Measurements from ENCODE around the gene HS3ST4.
A peak's percentile ranks its signal among the peaks of the same experiment; 100 is the strongest.
"Not testable (repeated sequence)": the region's sequence is repeated elsewhere in the genome, so short reads cannot be mapped to it uniquely, and the experiment has no call there.

The HS3ST4 gene

DNA sequence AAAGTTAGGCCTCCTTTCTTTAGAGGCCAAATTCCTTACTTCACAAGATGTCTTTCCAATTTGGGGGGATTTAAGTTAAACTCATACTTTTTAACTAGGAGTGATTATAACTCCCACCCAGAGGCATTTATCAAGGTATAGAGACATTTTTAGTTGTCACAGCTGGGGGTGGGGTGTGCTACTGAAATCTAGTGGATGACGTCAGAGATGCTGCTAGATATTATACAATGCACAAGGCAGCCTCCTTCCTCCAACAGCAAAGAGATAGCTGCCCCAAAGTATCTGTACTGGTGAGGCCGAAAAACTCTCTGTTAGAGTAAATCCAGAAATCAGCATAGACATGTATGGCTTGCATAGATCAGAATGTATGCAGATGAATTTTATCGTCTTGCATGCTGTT, 324.0 kb downstream of the HS3ST4 start:
- H3K4me3 ChIP-seq = no peak overlapping the region
- H3K27ac ChIP-seq = no peak overlapping the region
- no peaks in the 10 kb centered on the region for H3K27me3 ChIP-seq
- no peak for TF ChIP-seq Cebpa-rat (IDR thresholded peaks at IDR 0.05)
- H3K4me1 ChIP-seq = no peaks in the 10 kb centered on the region
- H3K4me2 ChIP-seq = no peak overlapping the region
- peaks cover 14% of the 10 kb centered on the region for H3K9me3 ChIP-seq
- H3K36me3 ChIP-seq = no peaks in the 10 kb centered on the region
- H3K9ac ChIP-seq = no peak overlapping the region
- H4K20me1 ChIP-seq = no peaks in the 10 kb centered on the region

DNA sequence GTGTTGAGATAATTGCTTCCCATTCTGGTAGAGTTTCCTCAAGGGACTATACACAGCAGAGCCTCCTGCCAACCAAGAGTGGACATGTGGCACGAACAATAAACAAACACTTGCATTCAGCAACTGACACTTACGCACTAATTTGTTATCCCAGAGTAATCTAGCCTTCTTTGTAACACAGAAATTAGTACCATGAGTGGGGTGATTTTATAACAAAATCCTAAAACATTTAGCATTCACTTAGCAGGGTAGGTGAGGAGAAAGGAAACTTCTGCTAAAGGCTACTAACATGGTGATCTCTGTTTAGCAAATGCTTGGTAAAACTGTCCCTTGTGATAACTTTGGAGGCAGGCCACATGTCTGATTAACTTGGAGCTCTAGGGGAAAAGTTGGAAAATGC, 325.2 kb downstream of the HS3ST4 start:
- no peaks in the 10 kb centered on the region for H3K4me1 ChIP-seq
- no peaks in the 10 kb centered on the region for H3K27me3 ChIP-seq
- H3K9me3 ChIP-seq = peaks cover 14% of the 10 kb centered on the region
- H3K36me3 ChIP-seq = no peaks in the 10 kb centered on the region
- no peaks in the 10 kb centered on the region for H4K20me1 ChIP-seq
- H3K4me2 ChIP-seq = no peak overlapping the region
- no peak for TF ChIP-seq Cebpa-rat (IDR thresholded peaks at IDR 0.05)
- H3K27ac ChIP-seq = no peak overlapping the region
- no peak overlapping the region for H3K9ac ChIP-seq
- no peak overlapping the region for H3K4me3 ChIP-seq

DNA sequence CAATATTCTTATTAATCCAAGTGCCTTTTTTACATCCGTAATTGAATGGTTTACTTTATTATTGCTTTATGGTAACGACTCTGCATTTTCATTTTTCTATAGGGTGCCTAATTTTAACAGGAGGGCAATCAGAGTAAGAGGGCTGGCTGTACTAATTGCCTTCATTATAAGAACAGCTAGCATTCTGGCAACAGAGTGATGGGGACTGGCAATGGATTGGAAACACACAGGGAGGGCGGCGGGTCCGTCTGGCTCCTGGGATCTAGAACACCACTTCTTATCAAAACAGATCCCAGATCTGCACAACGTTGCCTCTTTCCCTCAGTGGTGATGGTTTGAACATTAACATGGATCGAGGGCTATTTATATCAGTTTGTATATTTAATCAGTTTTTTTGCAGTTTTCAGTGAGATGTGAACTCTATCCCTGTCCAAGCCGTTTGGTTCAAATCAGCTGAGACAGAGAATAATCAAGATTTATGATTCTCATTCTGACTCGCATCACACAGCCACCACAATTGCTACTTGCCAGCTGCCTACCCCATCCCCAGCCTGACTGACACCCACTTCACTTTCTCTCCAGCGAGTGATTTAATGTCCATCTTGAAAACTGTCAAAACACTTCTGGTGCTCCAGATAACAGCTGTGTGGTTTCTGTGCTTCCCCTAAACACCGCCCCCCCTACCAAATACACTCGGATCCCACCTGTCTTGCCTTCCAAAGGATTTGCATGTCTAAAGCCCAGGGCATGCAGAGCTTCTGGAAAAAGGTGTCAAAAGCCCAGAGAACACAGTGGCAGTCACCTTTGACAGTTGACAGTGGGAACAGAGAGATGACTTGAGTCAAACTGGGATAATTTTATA, 327.9 kb downstream of the HS3ST4 start:
- H4K20me1 ChIP-seq = no peaks in the 10 kb centered on the region
- no peaks in the 10 kb centered on the region for H3K27me3 ChIP-seq

DNA sequence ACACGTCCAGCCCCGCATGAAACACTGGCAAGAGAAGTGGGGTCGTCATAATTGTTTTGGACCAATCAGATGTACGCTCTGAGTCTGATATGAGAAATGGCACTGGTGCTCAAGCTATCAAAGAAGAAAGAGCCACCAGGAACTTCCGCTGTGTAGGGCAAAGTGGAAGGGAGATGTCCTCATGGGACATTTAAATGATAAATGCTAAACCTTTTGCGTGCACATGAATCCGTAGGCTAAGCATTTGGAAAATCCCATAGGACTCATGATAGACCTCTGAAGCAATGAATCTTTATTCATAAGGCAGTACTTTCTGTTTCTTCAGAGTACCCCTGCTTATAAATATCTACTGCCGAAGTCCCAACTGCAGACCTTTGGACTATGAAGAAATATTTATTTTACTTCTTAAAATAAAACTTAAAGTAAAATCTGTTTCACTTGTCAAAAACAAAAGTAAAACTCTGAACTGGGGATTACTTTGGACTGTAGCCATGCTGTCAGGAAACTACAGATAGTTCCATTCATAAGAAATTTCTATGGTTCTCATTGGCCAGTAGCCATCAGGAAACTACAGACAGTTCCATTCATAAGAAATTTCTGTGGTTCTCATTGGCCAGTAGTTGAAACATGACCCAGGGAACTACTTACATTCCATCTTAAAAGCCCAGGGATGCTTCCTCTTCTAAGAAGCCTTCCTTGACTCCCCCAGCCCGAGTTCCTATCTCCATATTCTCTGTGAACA, 335.1 kb downstream of the HS3ST4 start:
- no peak overlapping the region for H3K4me3 ChIP-seq
- no peaks in the 10 kb centered on the region for H3K9me3 ChIP-seq
- H3K36me3 ChIP-seq = no peaks in the 10 kb centered on the region
- no peak for TF ChIP-seq Cebpa-rat (IDR thresholded peaks at IDR 0.05)
- no peaks in the 10 kb centered on the region for H4K20me1 ChIP-seq
- no peak overlapping the region for H3K4me2 ChIP-seq
- no peak overlapping the region for H3K27ac ChIP-seq
- H3K27me3 ChIP-seq = no peaks in the 10 kb centered on the region
- H3K9ac ChIP-seq = no peak overlapping the region
- no peaks in the 10 kb centered on the region for H3K4me1 ChIP-seq

More for the DNA sequence above, 327.9 kb downstream of the HS3ST4 start:
- Histone ChIP-seq H3K4me2 (no peak overlapping the region), H3K9ac (no peak overlapping the region), H3K4me1 (no peaks in the 10 kb centered on the region), H3K36me3 (no peaks in the 10 kb centered on the region), H3K27ac (no peak overlapping the region), H3K9me3 (peaks cover 14% of the 10 kb centered on the region), H3K4me3 (no peak overlapping the region)
- no peak for TF ChIP-seq Cebpa-rat (IDR thresholded peaks at IDR 0.05)

DNA sequence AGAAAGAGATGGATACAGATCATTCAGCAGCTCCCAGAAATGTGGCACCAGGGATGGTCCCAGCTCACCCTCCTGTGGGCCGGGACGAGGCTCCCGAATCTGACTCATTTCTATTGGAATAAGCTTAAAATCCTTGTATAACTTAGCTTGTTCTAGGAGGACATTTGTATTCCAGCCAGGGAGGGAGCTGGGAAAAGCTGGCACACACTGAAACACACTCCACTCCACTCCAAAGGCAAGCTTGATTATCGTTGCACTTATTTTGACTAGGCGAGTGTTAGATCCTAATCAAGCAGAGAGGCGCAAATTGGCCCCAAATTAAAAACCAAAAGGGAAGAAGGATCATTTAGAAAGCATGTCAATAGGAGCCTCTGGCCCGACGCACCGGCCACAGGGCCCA, 339.5 kb downstream of the HS3ST4 start:
- Histone ChIP-seq H3K4me1 (peaks cover 8% of the 10 kb centered on the region; the same call in 1 of the 2 replicates), H3K27ac (no peak overlapping the region), H3K9me3 (no peaks in the 10 kb centered on the region), H3K4me3 (no peak overlapping the region), H3K27me3 (no peaks in the 10 kb centered on the region), H3K36me3 (no peaks in the 10 kb centered on the region), H3K4me2 (no peak overlapping the region), H3K9ac (no peak overlapping the region), H4K20me1 (no peaks in the 10 kb centered on the region)
- no peak for TF ChIP-seq Cebpa-rat (IDR thresholded peaks at IDR 0.05)

DNA sequence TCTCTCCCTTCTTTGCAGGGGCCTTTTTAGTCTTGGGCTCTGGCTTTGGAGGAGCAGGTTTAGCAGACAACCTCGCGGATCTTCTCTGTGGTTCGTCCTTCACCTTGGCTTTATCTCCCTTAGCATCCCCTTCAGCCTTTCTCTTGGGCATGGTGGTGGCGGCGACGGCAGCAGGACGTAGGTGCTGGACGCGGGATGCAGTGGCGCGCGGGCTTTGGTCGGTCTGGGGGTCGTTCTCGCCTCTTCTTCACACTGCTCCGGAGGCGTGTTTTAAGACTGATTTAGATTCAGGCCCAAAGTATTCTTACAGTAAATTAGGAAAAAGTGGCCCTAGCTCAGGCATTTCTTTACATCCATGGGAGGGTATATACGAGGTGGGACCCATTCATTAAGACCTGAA, 340.9 kb downstream of the HS3ST4 start:
- H3K4me3 ChIP-seq, H3K9me3 ChIP-seq, H3K4me1 ChIP-seq, H3K27ac ChIP-seq, H4K20me1 ChIP-seq, H3K36me3 ChIP-seq, H3K27me3 ChIP-seq, H3K4me2 ChIP-seq, H3K9ac ChIP-seq: not testable (repeated sequence)

DNA sequence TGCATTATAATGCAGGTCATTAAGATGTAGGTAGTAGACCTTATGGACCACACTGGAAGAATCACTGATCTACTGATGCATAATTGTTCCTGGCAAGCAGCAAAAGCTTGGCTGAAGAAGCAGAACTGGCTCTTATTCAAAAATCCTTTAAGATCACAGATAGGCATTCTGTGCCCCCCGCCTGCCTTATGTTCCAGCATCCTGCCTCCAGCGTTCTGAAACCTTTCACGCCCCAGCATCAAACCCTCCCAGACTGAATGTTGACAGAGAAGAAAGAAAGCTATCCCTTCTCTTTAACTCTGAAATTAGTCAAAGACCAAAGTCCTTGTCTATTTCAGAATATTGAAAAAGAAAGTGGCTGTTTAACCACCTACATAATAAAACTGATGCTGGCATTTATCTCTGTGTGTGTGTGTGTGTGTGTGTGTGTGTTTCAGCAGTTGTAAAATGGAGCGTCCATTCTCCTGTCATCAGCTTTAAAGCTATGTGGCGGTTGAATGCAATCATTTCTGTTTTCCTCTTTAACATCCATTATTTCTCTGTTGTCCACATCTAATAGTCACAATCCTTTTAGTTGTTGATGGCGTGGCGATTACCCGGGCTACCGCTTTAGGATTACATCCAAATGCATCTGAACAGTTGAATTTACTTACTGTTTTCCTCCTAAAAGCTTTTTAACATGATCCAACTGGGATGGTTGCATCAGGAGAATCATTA, 350.4 kb downstream of the HS3ST4 start:
- Histone ChIP-seq H3K4me2 (no peak overlapping the region), H3K36me3 (no peaks in the 10 kb centered on the region), H3K4me1 (no peaks in the 10 kb centered on the region), H3K27me3 (no peaks in the 10 kb centered on the region), H3K9ac (no peak overlapping the region), H3K27ac (no peak overlapping the region), H3K9me3 (no peaks in the 10 kb centered on the region), H3K4me3 (no peak overlapping the region), H4K20me1 (no peaks in the 10 kb centered on the region)
- no peak for TF ChIP-seq Cebpa-rat (IDR thresholded peaks at IDR 0.05)

DNA sequence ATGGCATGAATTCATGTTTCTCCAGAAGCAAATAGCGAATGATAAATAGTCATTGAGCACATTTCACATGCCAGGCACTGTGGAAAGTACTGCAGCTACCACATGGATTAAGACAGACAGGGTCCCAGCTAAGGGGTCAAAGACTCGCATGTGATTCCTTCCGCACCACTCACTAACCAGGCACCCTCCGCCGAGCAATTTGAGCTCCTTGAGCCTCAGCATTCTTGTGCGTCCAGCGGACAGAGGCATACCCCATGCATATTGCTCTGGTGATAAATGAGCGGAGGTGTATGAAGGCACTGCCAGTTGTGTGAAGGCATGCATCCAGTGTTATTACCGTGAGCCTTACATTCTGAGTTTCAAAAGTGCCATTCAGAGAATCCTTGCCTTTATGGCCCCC, 358.7 kb downstream of the HS3ST4 start:
- 0 out of 2 replicates have a peak, but pooled peaks cover 5% of the 10 kb centered on the region for H3K9me3 ChIP-seq
- H4K20me1 ChIP-seq = no peaks in the 10 kb centered on the region
- no peak for TF ChIP-seq Cebpa-rat (IDR thresholded peaks at IDR 0.05)
- no peak overlapping the region for H3K9ac ChIP-seq
- H3K27ac ChIP-seq = no peak overlapping the region
- peaks cover 10% of the 10 kb centered on the region for H3K4me1 ChIP-seq
- H3K4me2 ChIP-seq = no peak overlapping the region
- no peaks in the 10 kb centered on the region for H3K27me3 ChIP-seq
- H3K36me3 ChIP-seq = no peaks in the 10 kb centered on the region
- H3K4me3 ChIP-seq = no peak overlapping the region

DNA sequence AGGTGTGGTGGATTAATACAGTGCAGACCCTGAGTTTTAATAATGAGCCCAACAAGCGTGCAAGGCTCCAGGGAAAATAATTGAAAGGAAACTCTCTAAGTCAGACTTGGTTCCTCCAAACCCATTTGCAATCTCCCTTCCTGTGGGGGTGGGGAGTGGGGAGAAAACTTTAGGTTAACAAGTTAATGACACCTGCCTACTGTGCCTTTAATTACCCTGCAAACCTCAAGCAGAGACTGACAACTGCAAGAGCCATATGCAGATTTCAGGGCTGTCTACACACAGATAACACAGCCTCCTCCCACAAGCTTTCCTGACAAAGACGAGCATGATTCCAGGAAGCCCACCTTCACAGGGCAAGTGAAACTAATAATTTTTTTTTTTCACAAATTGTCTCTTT, 359.3 kb downstream of the HS3ST4 start:
- Histone ChIP-seq H4K20me1 (no peaks in the 10 kb centered on the region), H3K27ac (no peak overlapping the region), H3K4me1 (peaks cover 10% of the 10 kb centered on the region), H3K4me3 (no peak overlapping the region), H3K4me2 (peak overlapping the region; percentile 42), H3K27me3 (no peaks in the 10 kb centered on the region), H3K36me3 (no peaks in the 10 kb centered on the region), H3K9ac (no peak overlapping the region), H3K9me3 (0 out of 2 replicates have a peak, but pooled peaks cover 5% of the 10 kb centered on the region)
- no peak for TF ChIP-seq Cebpa-rat (IDR thresholded peaks at IDR 0.05)

DNA sequence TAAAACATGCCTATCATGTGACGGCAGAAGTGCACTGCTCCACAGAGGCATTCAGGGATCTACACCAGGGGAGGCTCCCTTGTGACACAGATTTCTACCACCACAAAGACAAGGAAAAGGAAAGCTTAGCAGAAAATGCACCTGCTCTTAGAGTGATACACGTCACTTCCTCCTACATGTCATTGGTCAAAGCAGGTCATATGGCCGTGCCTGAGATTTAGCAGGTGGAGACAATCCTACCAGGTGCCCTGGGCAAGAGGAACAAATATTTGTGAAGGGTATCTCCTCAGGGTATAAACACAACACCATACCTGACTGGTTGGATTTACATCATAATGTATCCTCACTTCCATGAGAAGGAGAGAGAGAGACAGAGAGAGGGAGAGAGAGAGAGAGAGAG, 362.1 kb downstream of the HS3ST4 start:
- Histone ChIP-seq H3K36me3 (no peaks in the 10 kb centered on the region), H3K4me2 (no peak overlapping the region), H3K27me3 (no peaks in the 10 kb centered on the region), H3K9me3 (0 out of 2 replicates have a peak, but pooled peaks cover 5% of the 10 kb centered on the region), H3K27ac (no peak overlapping the region), H4K20me1 (no peaks in the 10 kb centered on the region), H3K4me3 (no peak overlapping the region), H3K4me1 (peaks cover 31% of the 10 kb centered on the region), H3K9ac (no peak overlapping the region)
- no peak for TF ChIP-seq Cebpa-rat (IDR thresholded peaks at IDR 0.05)

Data from BLaER1 (cell line).